GM12874 (cell line): Measurements from ENCODE around the gene C8B.

Experiments
- TF ChIP-seq, protein P1 (sequence below): IDR thresholded peaks from 2 replicates; pipeline ENCODE4 v1.5.1; 2011; ENCODE audit warnings: low read depth, mild to moderate bottlenecking, control low read depth, low read length, moderate library complexity; ENCODE audit not compliant: insufficient read depth

The C8B gene

DNA sequence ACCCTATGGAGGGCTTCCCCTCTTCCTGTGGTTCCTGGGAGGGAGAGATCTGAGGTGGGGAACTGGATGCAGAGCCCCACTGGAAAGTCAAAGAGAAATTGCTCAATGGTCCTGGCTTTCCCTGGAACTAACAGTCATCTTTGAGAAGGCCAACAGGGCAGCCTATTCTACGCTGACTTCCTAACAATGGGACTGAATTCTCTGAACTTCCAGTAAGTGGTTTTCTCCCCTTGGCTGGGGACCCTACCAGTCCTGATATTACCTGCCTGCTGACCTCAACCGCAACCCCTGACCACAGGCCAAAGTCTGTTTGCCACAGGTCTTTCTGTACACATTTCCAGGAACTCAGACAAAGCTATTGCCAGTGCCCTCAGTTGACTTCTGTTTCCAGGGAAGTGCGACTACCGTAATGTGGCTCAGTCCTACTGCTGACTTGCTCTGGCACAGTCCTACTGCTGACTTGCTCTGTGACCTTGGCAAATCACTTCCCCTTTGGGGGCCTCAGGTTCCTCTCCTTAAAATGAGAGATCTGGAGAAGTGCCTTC is 55.3 kb downstream of the C8B start:
- TF ChIP-seq, protein P1, sequence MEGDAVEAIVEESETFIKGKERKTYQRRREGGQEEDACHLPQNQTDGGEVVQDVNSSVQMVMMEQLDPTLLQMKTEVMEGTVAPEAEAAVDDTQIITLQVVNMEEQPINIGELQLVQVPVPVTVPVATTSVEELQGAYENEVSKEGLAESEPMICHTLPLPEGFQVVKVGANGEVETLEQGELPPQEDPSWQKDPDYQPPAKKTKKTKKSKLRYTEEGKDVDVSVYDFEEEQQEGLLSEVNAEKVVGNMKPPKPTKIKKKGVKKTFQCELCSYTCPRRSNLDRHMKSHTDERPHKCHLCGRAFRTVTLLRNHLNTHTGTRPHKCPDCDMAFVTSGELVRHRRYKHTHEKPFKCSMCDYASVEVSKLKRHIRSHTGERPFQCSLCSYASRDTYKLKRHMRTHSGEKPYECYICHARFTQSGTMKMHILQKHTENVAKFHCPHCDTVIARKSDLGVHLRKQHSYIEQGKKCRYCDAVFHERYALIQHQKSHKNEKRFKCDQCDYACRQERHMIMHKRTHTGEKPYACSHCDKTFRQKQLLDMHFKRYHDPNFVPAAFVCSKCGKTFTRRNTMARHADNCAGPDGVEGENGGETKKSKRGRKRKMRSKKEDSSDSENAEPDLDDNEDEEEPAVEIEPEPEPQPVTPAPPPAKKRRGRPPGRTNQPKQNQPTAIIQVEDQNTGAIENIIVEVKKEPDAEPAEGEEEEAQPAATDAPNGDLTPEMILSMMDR, result no peak

DNA sequence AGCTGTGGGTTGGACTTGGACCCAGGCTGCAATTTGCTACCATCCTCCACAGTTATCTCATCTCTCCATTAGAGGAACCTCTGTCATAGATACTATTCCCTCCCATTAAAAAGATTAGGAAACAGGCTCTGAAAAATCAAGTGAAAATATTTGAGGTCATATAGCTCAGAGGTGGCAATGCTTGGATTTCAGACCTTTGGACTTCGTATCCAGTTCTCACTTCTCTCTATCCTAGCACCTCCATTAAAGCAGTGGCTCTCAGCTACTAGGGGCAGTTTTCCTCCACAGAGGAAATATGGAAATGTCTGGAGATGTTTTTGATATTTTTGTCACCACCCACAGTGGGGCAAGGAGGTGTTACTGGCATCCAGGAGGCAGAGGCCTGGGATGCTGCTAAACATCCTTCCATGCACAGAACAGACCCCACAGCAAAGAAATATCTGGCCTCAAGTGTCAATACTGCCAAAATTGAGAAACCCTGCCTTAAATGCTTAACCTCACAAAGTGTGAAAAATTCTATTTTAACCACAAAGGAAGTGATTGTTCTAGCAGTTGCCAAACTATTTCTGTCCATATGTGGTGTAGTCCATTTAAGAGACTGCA is 57.1 kb downstream of the C8B start:
- TF ChIP-seq, protein P1, result no peak

DNA sequence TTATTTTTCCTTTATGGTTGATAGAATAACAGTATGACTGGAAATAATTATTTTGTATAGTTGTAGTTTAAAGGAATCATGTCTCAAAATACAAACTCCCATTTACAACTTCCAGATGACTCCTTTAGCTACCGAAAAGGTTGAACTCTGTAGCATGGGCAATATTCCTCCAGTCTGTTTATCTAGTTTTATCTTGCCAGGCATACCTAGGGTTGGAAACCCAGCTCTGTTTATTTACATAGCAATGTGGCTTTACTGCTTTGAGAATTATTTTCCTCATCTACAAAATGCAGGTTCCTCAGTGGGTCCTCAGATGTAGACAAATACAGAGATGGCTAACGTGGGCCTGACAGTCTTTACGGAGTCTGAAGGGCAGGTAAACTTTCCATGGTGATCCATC is 60.1 kb downstream of the C8B start:
- TF ChIP-seq, protein P1, result no peak

DNA sequence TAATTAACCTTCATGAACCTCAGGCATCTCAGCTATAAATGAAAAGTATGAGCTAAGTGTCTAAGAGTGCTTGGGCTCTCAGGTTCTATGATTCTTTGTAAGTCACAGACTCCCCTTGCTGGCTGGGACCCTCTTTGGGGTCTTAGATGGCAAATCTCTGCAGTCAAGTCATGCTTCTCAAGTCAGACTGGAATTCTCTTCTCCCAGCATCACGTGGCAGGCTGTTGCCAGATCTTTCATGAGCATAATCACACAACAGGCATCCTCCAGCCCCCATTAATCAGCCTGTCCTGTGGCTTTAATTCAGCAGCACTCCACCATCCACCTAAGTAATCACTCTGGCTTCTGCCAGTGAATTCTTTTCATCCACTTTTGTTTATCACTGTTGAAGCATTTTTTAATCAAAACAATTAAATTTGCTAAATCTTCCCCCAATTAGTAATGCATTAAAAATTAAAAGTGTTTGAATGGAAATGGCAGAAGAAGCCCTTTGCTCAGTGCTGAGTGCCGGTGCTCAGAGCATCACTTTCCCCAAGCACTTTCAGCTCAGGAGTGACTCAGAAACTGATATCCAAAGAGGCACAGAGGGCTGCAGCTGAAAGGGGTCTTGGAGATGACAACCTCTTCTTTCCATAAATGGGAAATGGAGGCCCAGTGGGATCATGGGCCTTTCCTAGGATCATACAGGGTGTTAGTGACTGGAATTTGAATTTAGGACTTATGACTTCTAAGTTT is 61.0 kb downstream of the C8B start:
- TF ChIP-seq, protein P1, result no peak

DNA sequence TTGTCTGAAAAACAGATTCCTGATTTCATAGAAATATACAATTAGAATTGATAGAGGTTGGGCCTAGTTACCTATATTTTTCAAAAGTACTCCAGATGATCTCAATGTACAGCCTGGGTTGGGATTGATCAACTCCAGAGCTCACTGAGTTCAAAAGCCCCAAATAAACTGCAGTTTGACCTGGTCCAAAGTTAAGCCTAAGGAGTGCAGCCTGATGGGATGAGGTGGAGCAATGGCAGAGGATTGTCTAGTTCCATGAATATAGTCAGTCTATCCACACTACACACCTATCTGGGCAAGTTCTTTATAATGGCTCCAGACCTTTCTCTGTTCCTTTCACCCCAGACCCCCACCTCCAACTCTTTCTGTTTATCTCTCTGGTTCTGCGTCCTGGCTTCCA is 62.0 kb downstream of the C8B start:
- TF ChIP-seq, protein P1, result no peak

DNA sequence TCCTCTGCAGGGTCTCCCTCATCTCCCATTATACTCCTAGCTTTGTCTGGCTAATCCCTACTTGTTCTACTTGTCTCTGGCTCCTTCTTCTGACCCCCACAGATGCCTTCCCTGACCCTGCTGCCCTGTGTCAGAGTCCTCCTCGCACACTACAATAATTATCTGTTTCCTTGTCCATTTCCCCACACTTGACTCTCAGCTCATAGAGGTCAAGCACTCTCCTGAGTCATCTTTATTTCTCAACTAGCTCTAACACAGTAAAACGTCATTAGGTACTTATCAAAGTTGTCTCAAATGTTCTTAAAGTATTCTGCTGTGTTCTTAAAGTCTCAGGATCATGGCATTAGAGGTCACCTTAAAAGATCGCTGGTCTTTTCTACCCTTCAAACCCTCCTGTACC is 64.1 kb downstream of the C8B start:
- TF ChIP-seq, protein P1, result no peak

DNA sequence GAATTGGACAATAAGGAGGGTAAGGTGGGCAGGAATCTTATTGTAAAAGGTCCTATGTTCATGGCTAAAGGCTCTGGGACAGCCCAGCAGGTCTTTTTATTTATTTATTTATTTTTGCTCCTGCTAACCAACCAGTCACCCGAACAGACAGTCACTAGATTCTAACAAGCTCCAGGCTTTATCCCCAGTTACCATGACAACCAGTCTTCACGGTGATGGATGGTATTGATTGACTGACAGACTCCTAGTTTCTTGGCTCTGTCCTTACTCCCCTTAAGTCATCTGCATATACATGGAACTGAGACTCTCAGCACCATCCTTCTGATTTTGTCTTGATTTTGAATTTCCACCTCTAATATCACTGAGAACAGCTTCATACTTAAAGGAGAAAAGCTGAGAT is 66.9 kb downstream of the C8B start:
- TF ChIP-seq, protein P1, result no peak
